AG04450 (cell line): ENCODE data around the gene DYNLT4. TPM values are rescaled to one million over a fixed set of nuclear protein-coding genes. Genes with fewer than 3 reads are reported as not detected.
A peak's percentile ranks its signal among the peaks of the same experiment; 100 is the strongest.
"Not testable (repeated sequence)": the region's sequence is repeated elsewhere in the genome, so short reads cannot be mapped to it uniquely, and the experiment has no call there.

Experiments
- CTCF ChIA-PET: fragments of 300-600, 350-600 bp; formaldehyde crosslinking; extraction: SDS; loops from one replicate; lab custom pipeline; 2022; ENCODE audit warnings: antibody characterized with exemption, inconsistent platforms; lab: Charles Lee
- POLR2A ChIA-PET: fragments of 350-600 bp; formaldehyde crosslinking; extraction: SDS; loops from one replicate; lab custom pipeline; 2021; ENCODE audit warnings: antibody characterized with exemption, inconsistent platforms; lab: Yijun Ruan, JAX
- DNase-seq: peaks from one replicate; pipeline ENCODE4 v3.0.0-alpha.2; 2011; ENCODE audit warnings: low read depth, low spot score
- H3K27ac ChIP-seq: one replicate; pipeline ENCODE4 v1.5.1; 2012; ENCODE audit warnings: low read depth, low read length, control low read depth
- H3K27me3 ChIP-seq: one replicate; pipeline ENCODE4 v1.6.0; 2012; ENCODE audit warnings: low read length; ENCODE audit not compliant: control insufficient read depth, insufficient read depth
- H3K4me3 ChIP-seq: 2 replicates; pipeline ENCODE4 v1.5.1; 2011; ENCODE audit warnings: mild to moderate bottlenecking, low read depth, low read length, control low read depth
- H3K9me3 ChIP-seq: 2 replicates; pipeline ENCODE4 v1.5.1; 2012; ENCODE audit warnings: low read length; ENCODE audit not compliant: control insufficient read depth, insufficient read depth
- CTCF ChIP-seq: IDR thresholded peaks from 2 replicates; pipeline ENCODE4 v1.5.1; 2011; ENCODE audit warnings: low read depth, low read length, control low read depth, inconsistent platforms
- polyA plus RNA-seq: library from polyadenylated mRNA; depleted of rRNA; stranded (reverse); fragments of >200 nt; gene quantifications from 2 replicates; pipeline ENCODE4 v1.2.3, GENCODE V29; 2011

The DYNLT4 gene
- polyA plus RNA-seq, 1 experiment = not detected

DNA sequence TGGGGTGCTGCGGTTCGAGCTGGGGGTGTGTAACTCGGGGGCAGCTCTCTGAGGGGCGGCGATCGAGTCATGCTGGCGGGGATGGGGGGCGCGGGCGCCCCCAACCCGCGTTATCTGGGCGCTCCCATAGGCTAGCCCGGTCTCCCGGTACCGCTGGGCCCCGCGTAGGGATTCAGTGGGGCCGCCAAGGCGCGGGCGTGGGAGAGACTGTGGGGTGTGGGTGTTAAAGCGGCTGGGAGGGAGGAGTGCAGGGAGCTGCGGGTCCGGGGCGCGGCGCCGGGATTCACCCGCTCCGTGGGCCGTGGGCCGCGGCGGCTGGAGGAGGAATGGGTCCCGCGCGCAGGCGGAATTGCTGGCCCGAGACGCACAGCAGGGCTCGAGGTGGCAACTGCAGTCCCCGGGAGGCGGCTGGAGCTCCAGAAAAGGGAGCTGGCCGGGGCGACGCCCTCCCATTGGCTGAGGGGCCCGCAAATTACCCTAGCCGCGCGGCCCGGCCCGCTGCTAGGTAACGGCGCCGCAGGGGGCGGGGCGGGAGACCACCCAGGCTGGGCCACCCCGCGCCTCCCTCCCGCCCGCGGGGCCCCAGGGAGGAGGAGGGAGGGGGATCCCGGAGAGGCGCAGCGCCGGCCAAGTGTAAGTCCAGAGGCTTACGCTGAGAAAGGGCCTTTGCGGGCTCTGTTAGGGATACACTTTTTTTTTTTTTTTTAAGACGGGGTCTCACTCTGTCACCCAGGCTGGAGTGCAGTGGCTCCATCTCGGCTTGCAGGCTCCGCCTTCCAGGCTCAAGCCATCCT lies 35.9 kb upstream of the DYNLT4 start, which contains the start of gene PTCH2:
Gene PTCH2 (minus strand): TSS at position 392 of the 794 bp plus-strand sequence. CDS start 321 bp downstream, at position 71.
- H3K27me3 ChIP-seq = no peaks in the 10 kb centered on the region
- peak; percentile 20 for DNase-seq
- H3K4me3 ChIP-seq = peak within 1 kb of the TSS; percentile 64
- CTCF ChIA-PET = interaction anchor here (0.6 to 1.9 kb wide), 4 partner anchors 12 to 1668 kb away, joined by 3 to 12 read pairs (median 5); partner anchors contain the start of gene EIF2B3
- no peak within 1 kb of the TSS for H3K27ac ChIP-seq
- POLR2A ChIA-PET = interaction anchor here (0.6 to 1.1 kb wide), 8 partner anchors 16 to 505 kb away, joined by 3 to 5 read pairs (median 3); partner anchors contain the start of genes BTBD19, EIF2B3, HECTD3 and UROD
- no peak for TF ChIP-seq CTCF
- no peaks in the 10 kb centered on the region for H3K9me3 ChIP-seq

GRCh38 chr1:44842486-44842861 lies 35.3 kb upstream of the DYNLT4 start:
- no peak for TF ChIP-seq CTCF
- no peak for DNase-seq
- CTCF ChIA-PET = interaction anchor here (0.6 to 1.9 kb wide), 2 partner anchors 144 to 172 kb away, joined by 5 to 12 read pairs; partner anchors contain the start of gene EIF2B3
- Histone ChIP-seq H3K9me3 (no peaks in the 10 kb centered on the region), H3K27ac (no peak overlapping the region), H3K27me3 (no peaks in the 10 kb centered on the region), H3K4me3 (peak overlapping the region; percentile 64)
- POLR2A ChIA-PET = interaction anchor here (1.1 kb wide), 1 partner anchor 16 kb away, joined by 3 read pairs; no protein-coding TSS in a partner anchor

- CTCF ChIA-PET = no interaction called here
- POLR2A ChIA-PET = no interaction called here
- no peak for DNase-seq
- TF ChIP-seq CTCF = no peak
- H3K4me3 ChIP-seq = no peak overlapping the region
- H3K27me3 ChIP-seq = no peaks in the 10 kb centered on the region
- H3K27ac ChIP-seq = no peak overlapping the region
- H3K9me3 ChIP-seq = no peaks in the 10 kb centered on the region
Measured at GRCh38 chr1:44839576-44839975, 32.4 kb upstream of the DYNLT4 start.

DNA sequence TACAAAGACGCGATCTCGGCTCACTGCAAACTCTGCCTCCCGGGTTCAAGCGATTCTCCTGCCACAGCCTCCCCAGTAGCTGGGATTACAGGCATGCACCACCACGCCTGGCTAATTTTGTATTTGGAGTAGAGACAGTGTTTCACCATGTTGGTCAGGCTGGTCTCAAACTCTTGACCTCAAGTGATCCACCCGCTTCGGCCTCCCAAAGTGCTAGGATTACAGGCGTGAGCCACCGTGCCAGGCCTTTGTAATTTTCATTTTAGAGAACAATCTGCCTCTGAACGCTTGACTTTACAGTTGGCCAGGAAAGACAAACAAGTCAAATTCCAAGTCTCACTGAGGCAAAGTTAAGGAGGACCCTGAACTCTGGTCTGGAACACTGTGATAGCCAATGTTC lies 31.1 kb upstream of the DYNLT4 start:
- H3K4me3 ChIP-seq, DNase-seq, H3K27me3 ChIP-seq, POLR2A ChIA-PET, H3K9me3 ChIP-seq, H3K27ac ChIP-seq: not testable (repeated sequence)
- CTCF ChIA-PET = interaction anchor here (0.6 to 0.8 kb wide), 2 partner anchors 21 to 160 kb away, joined by 3 to 5 read pairs; no protein-coding TSS in a partner anchor

DNA sequence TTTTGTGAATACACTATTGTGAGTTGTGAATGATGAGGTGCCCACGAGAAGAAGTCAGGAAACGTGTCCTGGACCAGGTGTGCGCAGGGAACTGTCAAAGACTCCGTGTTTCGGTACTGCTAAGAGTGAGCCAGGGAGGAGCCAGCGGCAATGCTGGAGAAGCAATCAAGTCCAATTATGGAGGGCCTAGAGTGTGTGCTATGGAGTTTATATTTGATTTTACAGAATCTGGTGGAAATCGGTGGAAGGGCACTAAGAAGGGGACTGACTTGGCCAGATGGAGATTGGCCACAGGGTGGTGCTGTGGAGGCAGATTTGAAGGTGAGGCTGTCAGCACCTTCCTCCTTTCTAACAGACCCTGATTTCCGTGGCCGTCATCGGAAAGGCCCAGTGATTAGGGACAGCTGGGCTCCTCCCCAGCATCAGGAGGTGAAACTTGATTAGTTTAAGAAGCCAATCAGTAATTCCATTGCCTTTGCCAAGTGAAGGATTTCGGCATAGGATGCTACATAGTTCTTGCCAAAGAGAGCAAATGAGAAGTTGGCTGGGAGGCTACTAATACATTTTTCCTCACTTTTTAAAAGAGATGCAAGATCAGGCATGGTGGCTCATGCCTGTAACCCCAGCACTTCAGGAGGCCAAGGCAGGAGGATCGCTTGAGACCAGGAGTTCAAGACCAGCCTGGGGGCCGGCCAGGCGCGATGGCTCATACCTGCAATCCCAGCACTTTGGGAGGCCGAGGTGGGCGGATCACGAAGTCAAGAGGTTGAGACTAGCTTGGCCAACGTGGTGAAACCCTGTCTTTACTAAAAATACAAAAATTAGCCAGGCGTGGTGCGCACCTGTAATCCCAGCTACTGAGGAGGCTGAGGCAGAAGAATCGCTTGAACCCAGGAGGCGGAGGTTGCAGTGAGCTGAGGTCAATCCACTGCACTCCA lies 28.9 kb upstream of the DYNLT4 start:
- CTCF ChIA-PET = interaction anchor here (0.6 to 3.4 kb wide), 15 partner anchors 12 to 464 kb away, joined by 3 to 30 read pairs (median 3); partner anchors contain the start of genes BTBD19, HECTD3 and UROD
- Histone ChIP-seq H3K27ac (no peak overlapping the region), H3K4me3 (no peak overlapping the region), H3K9me3 (no peaks in the 10 kb centered on the region), H3K27me3 (no peaks in the 10 kb centered on the region)
- peak; percentile 57 for DNase-seq
- POLR2A ChIA-PET = interaction anchor here (1.4 kb wide), 1 partner anchor 175 kb away, joined by 3 read pairs; the partner anchor contains the start of gene HECTD3
- TF ChIP-seq CTCF = peak; percentile 91
